Measurements from ENCODE around the gene ETV2.

Gene ETV2

DNA sequence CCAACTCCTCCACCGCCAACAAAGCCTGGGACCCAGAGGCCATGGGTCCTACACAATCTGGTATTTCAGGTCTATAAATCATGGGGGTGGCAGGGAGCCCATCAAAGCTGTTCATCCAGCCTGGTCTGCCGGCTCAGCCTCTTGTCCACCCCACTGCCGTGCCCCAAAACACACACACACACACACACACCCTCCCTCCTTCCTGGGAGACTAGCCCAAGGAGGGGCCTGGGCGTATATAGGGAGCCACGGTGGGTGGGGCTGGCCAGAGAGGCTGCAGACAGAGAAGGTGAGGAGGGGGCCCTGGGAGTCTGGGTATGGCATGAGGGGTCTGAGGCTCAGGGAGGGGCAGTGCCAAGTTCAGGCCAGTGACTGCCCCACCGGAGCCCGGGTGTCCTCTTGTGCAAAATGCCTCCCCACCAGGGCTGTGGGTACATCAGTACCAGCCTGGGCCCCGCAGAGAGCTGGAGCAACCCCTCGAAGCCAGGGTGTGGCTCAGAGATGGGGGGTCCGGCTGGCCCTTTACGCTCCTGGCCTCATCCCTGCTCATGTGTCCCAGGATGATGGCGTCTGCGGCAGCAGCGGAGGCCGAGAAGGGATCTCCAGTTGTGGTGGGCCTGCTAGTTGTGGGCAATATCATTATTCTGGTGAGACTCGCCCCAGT, 24.8 kb downstream of the ETV2 start, which contains the start of gene UPK1A:
TSS of gene UPK1A (plus strand) at position 267 of the 663 bp plus-strand sequence. CDS start at position 563, 296 bp downstream.
- DNase-seq (ENCODE audit: low read depth in 1 of 2, low spot score in 1 of 2), result no peak
- Histone ChIP-seq H3K27ac (replicated peaks) (no peak within 1 kb of the TSS), H3K4me3 (replicated peaks; ENCODE audit: insufficient read depth, low read length) (no peak within 1 kb of the TSS), H3K27me3 (ENCODE audit: insufficient read depth, poor library complexity, severe bottlenecking) (peaks cover 3% of the 10 kb centered on the region)
- TF ChIP-seq POLR2AphosphoS5 (IDR thresholded peaks at IDR 0.05; ENCODE audit: low read depth), result no peak
- TF ChIP-seq GABPA (IDR thresholded peaks at IDR 0.05; ENCODE audit: low read depth), result no peak

DNA sequence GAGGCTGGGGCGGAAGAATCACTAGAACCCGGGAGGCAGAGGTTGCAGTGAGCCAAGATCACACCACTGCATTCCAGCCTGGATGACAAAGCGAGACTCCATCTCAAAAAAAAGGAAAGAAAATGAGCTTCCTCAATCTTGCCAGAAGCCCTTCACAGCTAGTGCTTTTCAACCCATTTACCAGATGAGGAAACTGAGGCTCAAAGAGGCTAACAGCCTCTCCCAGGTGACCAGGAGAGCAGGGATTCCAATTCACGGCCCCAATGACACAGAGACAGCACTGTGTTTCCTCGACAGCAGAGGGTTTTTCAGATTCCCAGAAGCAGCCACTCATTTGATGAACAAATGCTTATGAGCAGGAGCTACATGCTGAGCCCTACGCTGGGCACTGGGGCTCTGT, 28.0 kb downstream of the ETV2 start:
- Histone ChIP-seq H3K27ac (replicated peaks) (no peak overlapping the region), H3K4me3 (replicated peaks; ENCODE audit: insufficient read depth, low read length) (no peak overlapping the region), H3K27me3 (ENCODE audit: insufficient read depth, poor library complexity, severe bottlenecking) (peaks cover 26% of the 10 kb centered on the region)
- no peak for DNase-seq (ENCODE audit: low read depth in 1 of 2, low spot score in 1 of 2)
- TF ChIP-seq, protein P1, sequence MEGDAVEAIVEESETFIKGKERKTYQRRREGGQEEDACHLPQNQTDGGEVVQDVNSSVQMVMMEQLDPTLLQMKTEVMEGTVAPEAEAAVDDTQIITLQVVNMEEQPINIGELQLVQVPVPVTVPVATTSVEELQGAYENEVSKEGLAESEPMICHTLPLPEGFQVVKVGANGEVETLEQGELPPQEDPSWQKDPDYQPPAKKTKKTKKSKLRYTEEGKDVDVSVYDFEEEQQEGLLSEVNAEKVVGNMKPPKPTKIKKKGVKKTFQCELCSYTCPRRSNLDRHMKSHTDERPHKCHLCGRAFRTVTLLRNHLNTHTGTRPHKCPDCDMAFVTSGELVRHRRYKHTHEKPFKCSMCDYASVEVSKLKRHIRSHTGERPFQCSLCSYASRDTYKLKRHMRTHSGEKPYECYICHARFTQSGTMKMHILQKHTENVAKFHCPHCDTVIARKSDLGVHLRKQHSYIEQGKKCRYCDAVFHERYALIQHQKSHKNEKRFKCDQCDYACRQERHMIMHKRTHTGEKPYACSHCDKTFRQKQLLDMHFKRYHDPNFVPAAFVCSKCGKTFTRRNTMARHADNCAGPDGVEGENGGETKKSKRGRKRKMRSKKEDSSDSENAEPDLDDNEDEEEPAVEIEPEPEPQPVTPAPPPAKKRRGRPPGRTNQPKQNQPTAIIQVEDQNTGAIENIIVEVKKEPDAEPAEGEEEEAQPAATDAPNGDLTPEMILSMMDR (IDR thresholded peaks at IDR 0.05; ENCODE audit: insufficient read depth, low read length), result no peak
- TF ChIP-seq POLR2AphosphoS5 (IDR thresholded peaks at IDR 0.05; ENCODE audit: low read depth), result no peak
- no peak for TF ChIP-seq SPI1 (IDR thresholded peaks at IDR 0.05; ENCODE audit: borderline replicate concordance, low read depth)
- TF ChIP-seq, protein P2, sequence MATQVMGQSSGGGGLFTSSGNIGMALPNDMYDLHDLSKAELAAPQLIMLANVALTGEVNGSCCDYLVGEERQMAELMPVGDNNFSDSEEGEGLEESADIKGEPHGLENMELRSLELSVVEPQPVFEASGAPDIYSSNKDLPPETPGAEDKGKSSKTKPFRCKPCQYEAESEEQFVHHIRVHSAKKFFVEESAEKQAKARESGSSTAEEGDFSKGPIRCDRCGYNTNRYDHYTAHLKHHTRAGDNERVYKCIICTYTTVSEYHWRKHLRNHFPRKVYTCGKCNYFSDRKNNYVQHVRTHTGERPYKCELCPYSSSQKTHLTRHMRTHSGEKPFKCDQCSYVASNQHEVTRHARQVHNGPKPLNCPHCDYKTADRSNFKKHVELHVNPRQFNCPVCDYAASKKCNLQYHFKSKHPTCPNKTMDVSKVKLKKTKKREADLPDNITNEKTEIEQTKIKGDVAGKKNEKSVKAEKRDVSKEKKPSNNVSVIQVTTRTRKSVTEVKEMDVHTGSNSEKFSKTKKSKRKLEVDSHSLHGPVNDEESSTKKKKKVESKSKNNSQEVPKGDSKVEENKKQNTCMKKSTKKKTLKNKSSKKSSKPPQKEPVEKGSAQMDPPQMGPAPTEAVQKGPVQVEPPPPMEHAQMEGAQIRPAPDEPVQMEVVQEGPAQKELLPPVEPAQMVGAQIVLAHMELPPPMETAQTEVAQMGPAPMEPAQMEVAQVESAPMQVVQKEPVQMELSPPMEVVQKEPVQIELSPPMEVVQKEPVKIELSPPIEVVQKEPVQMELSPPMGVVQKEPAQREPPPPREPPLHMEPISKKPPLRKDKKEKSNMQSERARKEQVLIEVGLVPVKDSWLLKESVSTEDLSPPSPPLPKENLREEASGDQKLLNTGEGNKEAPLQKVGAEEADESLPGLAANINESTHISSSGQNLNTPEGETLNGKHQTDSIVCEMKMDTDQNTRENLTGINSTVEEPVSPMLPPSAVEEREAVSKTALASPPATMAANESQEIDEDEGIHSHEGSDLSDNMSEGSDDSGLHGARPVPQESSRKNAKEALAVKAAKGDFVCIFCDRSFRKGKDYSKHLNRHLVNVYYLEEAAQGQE (IDR thresholded peaks at IDR 0.05; ENCODE audit: insufficient replicate concordance, low read depth), result no peak
- TF ChIP-seq GABPA (IDR thresholded peaks at IDR 0.05; ENCODE audit: low read depth), result no peak

DNA sequence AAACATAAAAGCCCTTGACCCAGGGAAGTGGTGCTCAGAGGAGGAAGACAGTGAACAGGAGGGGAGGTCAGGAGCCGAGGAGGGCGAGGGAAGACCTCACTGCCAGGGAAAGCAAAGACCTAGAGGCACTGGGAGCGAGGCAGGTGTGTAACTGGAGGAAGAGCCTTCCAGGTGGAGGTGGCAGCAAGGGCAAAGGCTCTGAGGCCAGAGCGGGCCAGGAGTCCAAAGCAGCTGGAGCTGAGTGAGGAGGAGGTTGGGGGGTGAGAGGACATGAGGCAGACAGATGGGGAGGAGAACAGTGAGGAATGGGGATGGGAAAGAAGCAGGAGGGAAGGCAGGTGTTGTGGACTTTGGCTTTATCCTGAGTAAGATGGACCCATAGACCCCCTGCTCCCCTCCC, 28.4 kb downstream of the ETV2 start:
- Histone ChIP-seq H3K4me3 (replicated peaks; ENCODE audit: insufficient read depth, low read length) (no peak overlapping the region), H3K27me3 (ENCODE audit: insufficient read depth, poor library complexity, severe bottlenecking) (peaks cover 28% of the 10 kb centered on the region), H3K27ac (replicated peaks) (no peak overlapping the region)
- no peak for DNase-seq (ENCODE audit: low read depth in 1 of 2, low spot score in 1 of 2)
- TF ChIP-seq POLR2AphosphoS5 (IDR thresholded peaks at IDR 0.05; ENCODE audit: low read depth) (no peak), GABPA (IDR thresholded peaks at IDR 0.05; ENCODE audit: low read depth) (no peak), SPI1 (IDR thresholded peaks at IDR 0.05; ENCODE audit: borderline replicate concordance, low read depth) (no peak)
- TF ChIP-seq, protein P2 (IDR thresholded peaks at IDR 0.05; ENCODE audit: insufficient replicate concordance, low read depth), result no peak
- TF ChIP-seq, protein P1 (IDR thresholded peaks at IDR 0.05; ENCODE audit: insufficient read depth, low read length), result no peak

DNA sequence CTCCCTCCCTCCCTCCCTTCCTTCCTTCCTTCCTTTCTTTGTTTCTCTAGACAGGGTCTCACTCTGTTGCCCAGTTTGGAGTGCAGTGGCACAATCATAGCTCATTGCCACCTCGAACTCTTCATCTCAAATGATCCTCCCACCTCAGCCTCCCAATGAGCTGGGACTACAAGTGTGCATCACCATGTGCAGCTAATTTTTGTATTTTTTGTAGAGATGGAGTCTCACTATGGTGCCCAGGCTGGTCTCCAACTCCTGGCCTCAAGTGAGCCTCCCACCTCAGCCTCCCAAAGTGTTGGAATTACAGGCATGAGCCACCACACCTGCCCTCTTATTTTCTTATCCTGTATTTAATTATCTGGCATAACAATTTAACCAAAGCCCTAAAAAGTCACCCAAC, 29.1 kb downstream of the ETV2 start:
- TF ChIP-seq, protein P1 (IDR thresholded peaks at IDR 0.05; ENCODE audit: insufficient read depth, low read length), result no peak
- TF ChIP-seq POLR2AphosphoS5 (IDR thresholded peaks at IDR 0.05; ENCODE audit: low read depth) (no peak), SPI1 (IDR thresholded peaks at IDR 0.05; ENCODE audit: borderline replicate concordance, low read depth) (no peak)
- Histone ChIP-seq H3K27me3 (ENCODE audit: insufficient read depth, poor library complexity, severe bottlenecking) (peaks cover 28% of the 10 kb centered on the region), H3K27ac (replicated peaks) (no peak overlapping the region), H3K4me3 (replicated peaks; ENCODE audit: insufficient read depth, low read length) (no peak overlapping the region)
- DNase-seq (ENCODE audit: low read depth in 1 of 2, low spot score in 1 of 2), result no peak
